ENCODE results near the gene TMOD2. TPM values are rescaled to one million over a fixed set of nuclear protein-coding genes. Genes with fewer than 3 reads are reported as not detected.

Gene TMOD2
- total and polyA plus RNA-seq, 7 experiments from 2014 or later: 1.4 to 17.1 (median 10.7) TPM

- ATAC-seq (no peak), DNase-seq (no peak)
- Mint-ChIP-seq H3K36me3 (peaks cover 0 to 13% (median 3%) of the 10 kb centered on the region in 5 donors), H3K27me3 (no peaks in the 10 kb centered on the region), H3K4me1 (peaks cover 55 to 98% (median 83%) of the 10 kb centered on the region in 7 donors), H3K4me3 (peak overlapping the region in 8 of 10 donors; percentile 5 to 68 (median 48)), H3K9me3 (no peaks in the 10 kb centered on the region), H3K27ac (peak overlapping the region in 2 of 9 donors; percentile 15 to 50)
- intact Hi-C loops (cut with micrococcal nuclease): no loop called here
- Histone ChIP-seq H3K9me3 (ENCODE audit: control insufficient read depth in 2 of 3, low read length in 3 of 3) (no peaks in the 10 kb centered on the region), H3K27me3 (ENCODE audit: control insufficient read depth in 2 of 2, insufficient read depth in 2 of 2, low read length in 2 of 2) (no peaks in the 10 kb centered on the region), H3K4me3 (ENCODE audit: low read length) (no peak overlapping the region), H3K27ac (ENCODE audit: low read depth, low read length) (no peak overlapping the region), H3K36me3 (ENCODE audit: control insufficient read depth in 2 of 3, insufficient read depth in 3 of 3, low read length in 3 of 3) (no peaks in the 10 kb centered on the region), H3K4me1 (ENCODE audit: control insufficient read depth in 2 of 2, insufficient read depth in 2 of 2, low read length in 2 of 2) (peaks cover 21 to 43% of the 10 kb centered on the region in 2 donors)
- POLR2A ChIA-PET: interaction anchor here (1.8 kb wide), 1 partner anchor 16 kb away, joined by 7 read pairs; the partner anchor contains the start of gene TMOD3
- CTCF ChIA-PET: interaction anchor here (0.7 to 1.1 kb wide), 2 partner anchors 42 to 317 kb away, joined by 3 to 4 read pairs; no protein-coding TSS in a partner anchor
These were observed 94.7 kb downstream of the TMOD2 start for GRCh38 chr15:51846066-51846462.

DNA sequence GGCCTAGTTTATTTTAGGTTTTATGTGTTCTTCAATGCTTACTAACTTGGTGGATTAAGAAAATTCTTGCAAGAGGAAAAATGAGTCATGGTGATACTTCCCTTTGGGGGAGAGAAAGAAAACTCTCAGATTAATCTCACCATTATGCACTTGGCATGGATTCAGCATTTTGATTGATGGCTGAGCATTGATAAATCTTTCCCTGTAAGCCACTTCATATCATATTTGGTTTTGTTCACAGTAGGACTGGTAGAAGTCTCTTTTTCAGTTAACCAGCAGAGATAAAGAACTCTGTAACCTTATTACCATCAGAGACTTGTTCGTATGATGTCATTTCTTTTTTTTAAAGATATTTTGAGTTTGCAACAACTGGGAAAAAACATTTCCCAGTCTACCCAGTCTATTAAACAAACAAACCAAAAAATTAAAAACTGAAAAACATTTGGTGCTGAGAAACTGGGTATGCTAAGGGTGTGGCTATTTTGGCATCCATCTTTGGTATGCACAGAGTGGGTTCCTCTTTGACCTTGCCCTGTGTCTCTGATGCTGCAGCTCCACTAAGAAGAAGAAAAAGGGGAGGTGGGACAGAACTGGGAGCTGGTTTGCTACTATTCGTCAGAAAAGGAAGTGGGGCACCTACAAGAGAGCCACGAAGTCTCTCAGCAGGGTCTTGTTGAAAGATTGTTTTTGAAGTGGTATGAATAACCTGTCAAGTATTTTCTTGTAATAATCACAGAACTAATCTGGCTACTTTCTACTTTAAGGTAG, 95.2 kb downstream of the TMOD2 start:
- H3K4me3 ChIP-seq (ENCODE audit: low read length): no peak overlapping the region
- Mint-ChIP-seq H3K4me1 (peaks cover 52 to 98% (median 81%) of the 10 kb centered on the region in 7 donors), H3K36me3 (peaks cover 0 to 13% (median 3%) of the 10 kb centered on the region in 5 donors), H3K27me3 (no peaks in the 10 kb centered on the region), H3K27ac (peak overlapping the region in 5 of 9 donors; percentile 15 to 50 (median 26)), H3K9me3 (no peaks in the 10 kb centered on the region), H3K4me3 (peak overlapping the region in 9 of 10 donors; percentile 13 to 68 (median 44))
- H3K4me1 ChIP-seq (ENCODE audit: control insufficient read depth in 2 of 2, insufficient read depth in 2 of 2, low read length in 2 of 2): peaks cover 18 to 41% of the 10 kb centered on the region in 2 donors
- DNase-seq (no peak), ATAC-seq (peak; percentile 55)
- H3K9me3 ChIP-seq (ENCODE audit: control insufficient read depth in 2 of 3, low read length in 3 of 3): no peaks in the 10 kb centered on the region
- no peaks in the 10 kb centered on the region for H3K36me3 ChIP-seq (ENCODE audit: control insufficient read depth in 2 of 3, insufficient read depth in 3 of 3, low read length in 3 of 3)
- POLR2A ChIA-PET: interaction anchor here (1.2 to 1.5 kb wide), 2 partner anchors 8 to 20 kb away, joined by 3 to 6 read pairs; no protein-coding TSS in a partner anchor
- intact Hi-C loops (cut with micrococcal nuclease): no loop called here
- CTCF ChIA-PET: no interaction called here
- H3K27ac ChIP-seq (ENCODE audit: low read depth, low read length): no peak overlapping the region
- H3K27me3 ChIP-seq (ENCODE audit: control insufficient read depth in 2 of 2, insufficient read depth in 2 of 2, low read length in 2 of 2): no peaks in the 10 kb centered on the region

- no peak overlapping the region for H3K27ac ChIP-seq (ENCODE audit: low read depth, low read length)
- H3K4me1 ChIP-seq (ENCODE audit: control insufficient read depth in 2 of 2, insufficient read depth in 2 of 2, low read length in 2 of 2): peaks cover 16 to 28% of the 10 kb centered on the region in 2 donors
- no peaks in the 10 kb centered on the region for H3K36me3 ChIP-seq (ENCODE audit: control insufficient read depth in 2 of 3, insufficient read depth in 3 of 3, low read length in 3 of 3)
- ChIA-PET POLR2A (no interaction called here), CTCF (no interaction called here)
- Mint-ChIP-seq H3K4me3 (peak overlapping the region in 2 of 10 donors; percentile 10 to 20), H3K27me3 (no peaks in the 10 kb centered on the region), H3K9me3 (no peaks in the 10 kb centered on the region), H3K4me1 (peaks cover 42 to 97% (median 82%) of the 10 kb centered on the region in 7 donors), H3K36me3 (peaks cover 0 to 13% (median 3%) of the 10 kb centered on the region in 5 donors), H3K27ac (peak overlapping the region in 3 of 9 donors; percentile 14 to 86 (median 64))
- intact Hi-C loops (cut with micrococcal nuclease): no loop called here
- ATAC-seq: no peak
- no peak for DNase-seq
- H3K27me3 ChIP-seq (ENCODE audit: control insufficient read depth in 2 of 2, insufficient read depth in 2 of 2, low read length in 2 of 2): no peaks in the 10 kb centered on the region
- H3K9me3 ChIP-seq (ENCODE audit: control insufficient read depth in 2 of 3, low read length in 3 of 3): no peaks in the 10 kb centered on the region
- H3K4me3 ChIP-seq (ENCODE audit: low read length): no peak overlapping the region
These were observed 97.4 kb downstream of the TMOD2 start for GRCh38 chr15:51848811-51849210.

- Histone ChIP-seq H3K27me3 (ENCODE audit: control insufficient read depth in 2 of 2, insufficient read depth in 2 of 2, low read length in 2 of 2) (no peaks in the 10 kb centered on the region), H3K4me1 (ENCODE audit: control insufficient read depth in 2 of 2, insufficient read depth in 2 of 2, low read length in 2 of 2) (peaks cover 14 to 24% of the 10 kb centered on the region in 2 donors), H3K36me3 (ENCODE audit: control insufficient read depth in 2 of 3, insufficient read depth in 3 of 3, low read length in 3 of 3) (no peaks in the 10 kb centered on the region), H3K4me3 (ENCODE audit: low read length) (no peak overlapping the region), H3K27ac (ENCODE audit: low read depth, low read length) (no peak overlapping the region), H3K9me3 (ENCODE audit: control insufficient read depth in 2 of 3, low read length in 3 of 3) (no peaks in the 10 kb centered on the region)
- POLR2A ChIA-PET: no interaction called here
- Mint-ChIP-seq H3K27ac (peak overlapping the region in 4 of 9 donors; percentile 12 to 56 (median 34)), H3K4me3 (no peak overlapping the region), H3K4me1 (peaks cover 39 to 99% (median 85%) of the 10 kb centered on the region in 7 donors), H3K9me3 (no peaks in the 10 kb centered on the region), H3K27me3 (no peaks in the 10 kb centered on the region), H3K36me3 (peaks cover 0 to 13% (median 3%) of the 10 kb centered on the region in 5 donors)
- intact Hi-C loops (cut with micrococcal nuclease): no loop called here
- CTCF ChIA-PET: no interaction called here
- DNase-seq: no peak
- ATAC-seq: no peak
These were observed 98.5 kb downstream of the TMOD2 start for GRCh38 chr15:51849860-51850259.

DNA sequence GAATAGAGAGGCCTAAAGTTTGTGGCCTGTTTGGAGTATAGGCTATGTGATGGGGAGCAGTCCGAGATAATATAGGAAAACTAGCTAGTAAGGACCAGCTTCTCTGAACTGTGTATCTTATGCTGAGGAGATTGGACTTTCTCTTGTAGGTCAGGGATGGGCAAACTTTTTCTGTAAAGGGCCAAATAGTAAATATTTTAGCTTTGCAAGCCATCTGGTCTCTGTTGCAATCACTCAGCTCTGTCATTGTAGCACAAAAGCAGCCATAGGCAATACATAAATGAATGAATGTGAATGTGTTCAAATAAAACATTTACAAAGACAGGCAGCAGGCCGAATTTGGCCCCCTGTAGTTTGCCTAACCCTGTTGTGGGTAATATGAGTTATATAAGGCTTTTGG, 102.6 kb downstream of the TMOD2 start:
- H3K4me1 Mint-ChIP-seq: peaks cover 35 to 90% (median 77%) of the 10 kb centered on the region in 7 donors
- POLR2A ChIA-PET: no interaction called here
- ATAC-seq: no peak

DNA sequence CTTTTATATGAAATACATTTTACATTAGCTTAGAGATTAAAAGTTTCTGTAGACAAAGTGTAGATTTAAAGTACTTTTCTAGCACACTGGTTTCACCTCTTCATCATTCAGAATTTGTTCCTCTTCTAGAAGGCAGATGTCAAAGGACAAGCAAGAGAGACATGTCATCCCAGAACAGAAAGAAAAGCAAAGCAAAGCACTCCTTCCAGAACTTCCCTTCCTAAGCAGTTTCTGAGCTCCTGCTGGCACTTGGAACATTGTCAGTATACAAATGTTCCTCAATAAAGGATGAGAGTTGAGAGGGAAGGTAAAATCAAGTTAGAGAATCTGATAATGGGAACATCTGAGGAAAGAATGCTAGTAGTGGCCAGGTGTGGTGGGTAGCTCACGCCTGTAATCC, 104.2 kb downstream of the TMOD2 start:
- peaks cover 4 to 23% (median 11%) of the 10 kb centered on the region in 5 donors for H3K36me3 Mint-ChIP-seq
- Histone ChIP-seq H3K9me3 (ENCODE audit: control insufficient read depth in 2 of 3, low read length in 3 of 3) (no peaks in the 10 kb centered on the region), H3K4me1 (ENCODE audit: control insufficient read depth in 2 of 2, insufficient read depth in 2 of 2, low read length in 2 of 2) (peaks cover 0 to 5% of the 10 kb centered on the region in 2 donors), H3K27ac (ENCODE audit: low read depth, low read length) (no peak overlapping the region), H3K27me3 (ENCODE audit: control insufficient read depth in 2 of 2, insufficient read depth in 2 of 2, low read length in 2 of 2) (no peaks in the 10 kb centered on the region), H3K36me3 (ENCODE audit: control insufficient read depth in 2 of 3, insufficient read depth in 3 of 3, low read length in 3 of 3) (no peaks in the 10 kb centered on the region), H3K4me3 (ENCODE audit: low read length) (no peak overlapping the region)
- intact Hi-C loops (cut with micrococcal nuclease): no loop called here
- H3K27ac Mint-ChIP-seq: peak overlapping the region in 4 of 9 donors; percentile 5 to 45 (median 24)
- H3K9me3 Mint-ChIP-seq: peaks cover 0 to 4% (median 0%) of the 10 kb centered on the region in 11 donors
- ChIA-PET CTCF (no interaction called here), POLR2A (no interaction called here)
- H3K27me3 Mint-ChIP-seq: no peaks in the 10 kb centered on the region
- peaks cover 36 to 90% (median 76%) of the 10 kb centered on the region in 7 donors for H3K4me1 Mint-ChIP-seq
- ATAC-seq (no peak), DNase-seq (no peak)
- H3K4me3 Mint-ChIP-seq: peak overlapping the region in 2 of 10 donors; percentile 6 to 15

More for the DNA sequence above, 102.6 kb downstream of the TMOD2 start:
- H3K27ac Mint-ChIP-seq: peak overlapping the region in 3 of 9 donors; percentile 38 to 68 (median 40)
- intact Hi-C loops (cut with micrococcal nuclease): no loop called here
- H3K4me3 Mint-ChIP-seq: no peak overlapping the region
- CTCF ChIA-PET: interaction anchor here (0.6 to 1.0 kb wide), 3 partner anchors 15 to 231 kb away, joined by 3 read pairs; partner anchors contain the start of gene DMXL2
- no peaks in the 10 kb centered on the region for H3K9me3 ChIP-seq (ENCODE audit: control insufficient read depth in 2 of 3, low read length in 3 of 3)
- H3K27ac ChIP-seq (ENCODE audit: low read depth, low read length): no peak overlapping the region
- H3K9me3 Mint-ChIP-seq: peaks cover 0 to under 1% (median 0%) of the 10 kb centered on the region in 11 donors
- no peak for DNase-seq
- peaks cover 3 to 8% of the 10 kb centered on the region in 2 donors for H3K4me1 ChIP-seq (ENCODE audit: control insufficient read depth in 2 of 2, insufficient read depth in 2 of 2, low read length in 2 of 2)
- H3K36me3 Mint-ChIP-seq: peaks cover under 1 to 11% (median 11%) of the 10 kb centered on the region in 5 donors
- no peaks in the 10 kb centered on the region for H3K36me3 ChIP-seq (ENCODE audit: control insufficient read depth in 2 of 3, insufficient read depth in 3 of 3, low read length in 3 of 3)
- no peaks in the 10 kb centered on the region for H3K27me3 Mint-ChIP-seq
- no peak overlapping the region for H3K4me3 ChIP-seq (ENCODE audit: low read length)
- no peaks in the 10 kb centered on the region for H3K27me3 ChIP-seq (ENCODE audit: control insufficient read depth in 2 of 2, insufficient read depth in 2 of 2, low read length in 2 of 2)

Data from naive thymus-derived CD4-positive, alpha-beta T cell (primary cell).